Vagina (tissue), 2 donors: Measurements from ENCODE around the gene SLC12A2.

Experiments used
- POLR2A ChIP-seq, 2 donors: fragments of 450-650 bp; IDR thresholded peaks; one replicate each; pipeline ENCODE4 v1.6.1; 2017; ENCODE audit warnings: antibody characterized with exemption in 2 of 2, mild to moderate bottlenecking in 2 of 2, moderate library complexity in 2 of 2
- TF ChIP-seq, protein P1 (sequence below), 3 experiments: fragments of 450-650 bp in 2 of 3; fragments of 200-600 bp in 1 of 3; sonication (generic) in 1 of 3; IDR thresholded peaks; one replicate each; pipeline ENCODE4 v1.5.1; 2017 to 2019; ENCODE audit warnings: antibody characterized with exemption in 3 of 3, mild to moderate bottlenecking in 2 of 3, moderate library complexity in 2 of 3

DNA sequence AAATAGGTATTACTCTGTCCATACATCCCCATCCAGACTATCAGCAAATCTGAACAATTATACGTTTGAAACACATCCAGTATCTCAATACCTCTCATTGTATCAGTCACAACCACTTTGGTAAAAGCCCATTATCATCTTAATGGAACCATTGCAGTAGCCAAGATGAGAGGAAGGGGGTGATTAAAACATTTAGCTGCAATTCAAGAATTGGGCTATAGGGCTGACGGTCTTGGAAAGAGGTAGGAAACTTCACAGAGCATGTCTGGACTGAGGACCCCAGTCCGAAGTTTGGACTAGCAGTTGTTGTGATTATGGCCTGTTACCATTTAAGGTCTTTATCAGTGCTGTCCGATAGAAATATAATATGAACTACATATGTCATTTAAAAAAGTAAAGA, 8.6 kb downstream of the SLC12A2 start:
- TF ChIP-seq, protein P1, sequence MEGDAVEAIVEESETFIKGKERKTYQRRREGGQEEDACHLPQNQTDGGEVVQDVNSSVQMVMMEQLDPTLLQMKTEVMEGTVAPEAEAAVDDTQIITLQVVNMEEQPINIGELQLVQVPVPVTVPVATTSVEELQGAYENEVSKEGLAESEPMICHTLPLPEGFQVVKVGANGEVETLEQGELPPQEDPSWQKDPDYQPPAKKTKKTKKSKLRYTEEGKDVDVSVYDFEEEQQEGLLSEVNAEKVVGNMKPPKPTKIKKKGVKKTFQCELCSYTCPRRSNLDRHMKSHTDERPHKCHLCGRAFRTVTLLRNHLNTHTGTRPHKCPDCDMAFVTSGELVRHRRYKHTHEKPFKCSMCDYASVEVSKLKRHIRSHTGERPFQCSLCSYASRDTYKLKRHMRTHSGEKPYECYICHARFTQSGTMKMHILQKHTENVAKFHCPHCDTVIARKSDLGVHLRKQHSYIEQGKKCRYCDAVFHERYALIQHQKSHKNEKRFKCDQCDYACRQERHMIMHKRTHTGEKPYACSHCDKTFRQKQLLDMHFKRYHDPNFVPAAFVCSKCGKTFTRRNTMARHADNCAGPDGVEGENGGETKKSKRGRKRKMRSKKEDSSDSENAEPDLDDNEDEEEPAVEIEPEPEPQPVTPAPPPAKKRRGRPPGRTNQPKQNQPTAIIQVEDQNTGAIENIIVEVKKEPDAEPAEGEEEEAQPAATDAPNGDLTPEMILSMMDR (IDR thresholded peaks at IDR 0.05), result no peak
- TF ChIP-seq POLR2A (IDR thresholded peaks at IDR 0.05), result no peak
